HL-60/S4 (cell line): ENCODE data around the gene CELF3.

ENCODE experiments used
- in situ Hi-C: fragments of 300-500 bp; cut with MboI; formaldehyde crosslinking; loops from 2 replicates; pipeline ENCODE4 v1.14.3; 2022; ENCODE audit warnings: low sequenced_read_pairs

The CELF3 gene

DNA sequence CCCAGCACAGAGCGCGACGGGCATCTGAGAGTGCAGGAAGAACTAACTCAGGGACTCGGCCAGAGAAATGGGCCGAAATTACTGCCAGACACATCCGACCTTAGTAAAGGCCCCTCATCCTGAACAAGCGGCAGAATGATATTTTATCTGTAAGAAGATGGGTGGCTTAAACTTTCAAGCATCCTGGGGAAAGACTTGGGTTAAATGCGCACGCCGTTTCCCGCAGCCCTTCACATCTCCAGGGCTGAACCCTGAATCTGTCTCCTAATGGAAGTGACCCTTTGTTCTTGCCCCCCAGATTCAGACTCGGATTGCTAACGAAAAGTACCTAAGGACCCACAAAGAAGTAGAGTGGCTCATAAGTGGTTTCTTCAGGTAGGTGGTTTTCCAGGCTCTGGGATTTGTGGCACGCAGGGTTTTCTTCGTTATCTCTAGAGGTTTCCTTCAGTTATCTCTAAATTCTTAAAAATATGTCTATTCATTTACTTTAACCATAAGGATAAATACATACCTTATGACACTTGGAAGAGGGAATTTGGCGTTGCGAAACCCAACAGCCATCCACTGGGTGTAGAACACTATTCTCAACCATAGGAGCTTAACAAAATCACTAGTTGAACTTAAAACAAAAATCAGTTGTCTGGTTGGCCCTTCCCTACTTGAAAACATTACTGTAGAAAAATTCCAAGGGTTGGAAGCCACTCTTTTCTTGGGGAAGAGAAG is 5.3 kb upstream of the CELF3 start:
- in situ Hi-C loops, result no loop called here

DNA sequence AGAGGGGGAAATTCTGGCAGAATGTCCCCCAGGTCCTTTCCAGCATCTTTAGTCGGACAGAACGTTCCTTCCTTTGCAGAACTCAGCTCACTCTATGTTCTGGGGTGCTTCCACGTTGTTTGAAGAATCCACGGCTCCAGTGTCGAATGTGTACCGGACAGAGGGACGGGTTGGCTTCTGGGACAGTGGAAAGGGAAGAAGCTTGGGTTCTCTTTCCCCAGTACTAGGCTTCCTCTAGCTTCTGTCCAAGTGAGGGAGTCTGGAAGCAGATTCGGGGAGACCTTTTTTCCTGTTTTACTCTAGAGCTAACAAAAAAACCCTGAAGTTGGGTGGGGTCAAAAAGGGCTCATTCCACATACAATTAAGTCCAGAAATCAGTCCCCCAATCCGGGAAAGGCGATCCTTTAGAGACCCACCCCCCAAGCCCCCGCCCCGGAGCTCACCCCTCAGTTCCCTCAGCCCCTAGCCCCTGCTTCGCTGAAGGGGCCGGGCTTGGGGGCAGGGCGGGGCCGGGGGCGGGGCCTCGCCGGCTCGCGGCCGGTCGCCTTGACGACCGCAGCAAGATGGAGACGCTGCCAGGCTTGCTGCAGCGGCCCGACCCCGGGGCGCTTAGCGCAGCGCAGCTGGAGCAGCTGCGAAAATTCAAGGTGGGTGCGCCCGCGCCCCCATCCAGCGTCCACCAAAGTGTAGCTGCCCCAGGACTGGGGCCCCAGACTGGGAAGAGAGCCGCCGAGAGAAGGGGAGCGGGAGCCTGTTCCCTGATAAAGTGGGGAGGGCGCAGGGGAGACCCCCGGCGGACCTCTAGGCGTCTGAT is 4.6 kb upstream of the CELF3 start, which contains the start of gene RIIAD1:
RIIAD1 (plus strand) TSS at position 549 of the 814 bp plus-strand sequence; CDS start at position 564, 15 bp downstream.
- in situ Hi-C loops, result no loop called here

- in situ Hi-C loops, result no loop called here
Measured at GRCh38 chr1:151720554-151720953, 4.0 kb upstream of the CELF3 start.

- in situ Hi-C loops, result no loop called here
Measured at GRCh38 chr1:151720125-151720524, 3.5 kb upstream of the CELF3 start.

DNA sequence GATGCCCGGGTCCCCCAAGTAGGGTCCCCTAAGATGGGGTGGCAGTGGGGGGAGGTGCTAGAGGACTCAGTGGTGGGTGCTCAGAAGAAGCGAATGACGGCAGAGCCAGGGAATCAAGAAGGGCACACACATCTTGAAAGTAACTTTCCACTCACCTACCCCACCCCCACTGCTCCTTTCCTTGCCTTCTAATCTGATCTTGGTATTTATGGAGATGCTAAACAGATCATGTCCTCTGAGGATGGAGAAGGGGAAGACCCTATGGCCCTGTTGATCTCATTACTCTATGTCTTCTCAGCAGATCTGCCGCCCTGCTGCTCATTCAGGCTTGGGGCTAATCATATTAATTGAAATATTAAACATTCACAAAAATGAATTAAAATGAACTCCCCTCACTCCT is 2.1 kb upstream of the CELF3 start:
- in situ Hi-C loops, result no loop called here

GRCh38 chr1:151718011-151718431 is 1.4 kb upstream of the CELF3 start:
- in situ Hi-C loops, result no loop called here

- in situ Hi-C loops, result no loop called here
Measured at GRCh38 chr1:151716405-151716762, 219 bp downstream of the CELF3 start.

DNA sequence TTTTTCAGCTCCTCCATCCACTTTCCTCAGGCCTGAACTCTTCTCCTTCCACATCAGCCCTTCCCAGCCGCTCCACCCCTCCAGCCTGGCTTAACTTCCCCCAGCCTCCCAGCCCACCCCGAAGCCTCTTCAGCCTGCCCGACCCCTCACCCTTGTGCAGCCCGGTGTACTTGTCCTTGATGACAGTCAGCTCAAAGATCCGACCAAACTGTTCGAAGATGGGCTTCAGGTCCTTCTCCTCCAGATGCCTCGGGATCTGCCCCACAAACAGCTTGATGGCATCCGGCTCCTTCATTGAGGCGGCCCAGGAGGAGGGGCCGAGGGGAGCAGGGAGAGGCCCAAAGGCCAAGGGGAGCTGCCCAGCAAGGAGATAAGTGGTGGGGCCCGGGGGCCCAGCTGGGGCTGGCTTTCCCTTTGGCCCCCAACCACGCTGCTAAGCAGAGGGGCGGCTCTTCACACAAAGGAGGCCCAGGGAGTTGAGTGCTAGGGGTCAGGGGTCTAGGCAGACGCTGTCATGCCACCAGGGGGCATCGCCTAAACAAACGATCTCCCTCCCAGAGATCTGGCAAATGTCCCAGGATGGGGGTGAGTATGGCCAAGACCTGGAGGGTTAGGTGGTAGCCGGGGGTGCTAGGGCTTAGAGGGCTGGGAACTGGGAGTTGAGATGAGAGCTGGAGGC is 738 bp downstream of the CELF3 start:
- in situ Hi-C loops, result no loop called here

- in situ Hi-C loops, result no loop called here
Measured at GRCh38 chr1:151714820-151715725, 1.5 kb downstream of the CELF3 start.

DNA sequence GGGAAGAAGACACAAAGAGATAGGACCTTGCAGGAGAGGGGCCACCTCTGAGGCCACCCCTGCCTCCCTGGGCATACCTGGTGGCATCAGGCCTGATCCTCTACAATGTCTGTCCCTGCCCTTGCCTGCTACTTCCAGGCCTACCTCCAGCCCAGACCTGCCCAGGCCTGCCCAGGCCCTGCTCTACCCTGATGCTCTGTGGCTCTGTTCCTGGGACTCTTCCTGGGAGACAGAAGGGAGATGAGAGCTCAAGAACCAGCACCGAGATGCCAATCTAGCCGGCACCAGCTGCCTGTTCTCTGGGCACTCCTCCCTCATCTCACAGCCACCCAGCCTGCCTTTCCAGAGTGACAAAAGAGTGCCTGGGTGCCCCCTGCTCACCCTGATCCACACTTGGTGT is 2.7 kb downstream of the CELF3 start:
- in situ Hi-C loops, result no loop called here

- in situ Hi-C loops, result no loop called here
Measured at GRCh38 chr1:151713044-151713443, 3.6 kb downstream of the CELF3 start.

DNA sequence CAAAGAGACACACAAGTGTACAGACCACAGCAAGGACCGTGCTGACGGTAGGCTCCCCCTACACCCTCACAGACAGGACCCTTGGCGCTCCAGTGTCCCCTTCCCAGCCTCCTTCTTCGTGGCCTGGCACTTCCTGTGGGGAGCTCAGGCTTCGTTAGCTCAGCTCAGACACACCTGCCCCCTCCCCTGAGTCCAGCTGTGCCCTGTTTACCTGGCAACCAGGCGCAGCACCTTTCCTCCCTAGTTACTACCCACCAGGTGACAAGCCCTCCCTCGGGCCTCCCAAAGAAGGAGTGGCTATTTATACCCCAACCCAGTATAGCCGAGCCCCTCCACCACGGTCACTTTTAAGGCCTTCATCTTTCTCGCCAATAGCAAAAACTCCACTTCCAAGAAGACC is 4.7 kb downstream of the CELF3 start:
- in situ Hi-C loops, result no loop called here

DNA sequence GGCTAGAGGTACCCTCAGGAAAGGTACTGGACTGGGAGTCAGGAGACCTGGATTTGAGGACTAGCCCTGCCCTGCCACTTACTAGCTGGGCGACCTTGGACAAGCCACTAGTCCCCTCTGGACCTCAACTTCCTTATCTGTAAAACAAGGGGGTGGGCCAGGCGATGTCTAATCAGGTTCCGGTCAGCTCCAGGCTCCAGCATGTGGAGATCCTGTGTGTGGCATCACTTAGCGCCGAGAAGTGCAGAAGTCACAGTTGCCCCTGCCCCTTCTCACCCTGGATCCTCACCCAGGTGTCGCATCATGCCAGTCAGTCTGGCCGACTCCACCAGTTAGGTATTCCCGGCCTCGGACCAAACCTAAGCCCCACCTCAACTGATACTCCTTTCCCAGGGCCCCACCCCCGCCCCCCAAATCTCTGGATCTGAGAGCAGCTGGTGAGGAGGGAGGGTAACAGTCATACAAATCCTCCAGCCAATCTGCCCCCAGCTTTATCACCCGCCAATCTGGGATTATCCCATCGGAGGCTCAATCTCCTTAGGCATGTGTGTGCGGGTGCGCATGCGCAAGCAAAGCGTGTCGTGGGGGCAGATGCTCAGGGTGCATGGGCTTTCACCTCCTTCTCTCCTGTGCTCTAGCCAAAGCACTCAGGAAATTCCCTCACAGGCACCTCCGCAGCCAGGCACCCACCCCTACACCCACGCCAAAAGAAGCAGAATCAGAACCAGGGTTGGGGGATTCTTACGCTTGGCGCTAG is 5.4 kb downstream of the CELF3 start:
- in situ Hi-C loops, result no loop called here

DNA sequence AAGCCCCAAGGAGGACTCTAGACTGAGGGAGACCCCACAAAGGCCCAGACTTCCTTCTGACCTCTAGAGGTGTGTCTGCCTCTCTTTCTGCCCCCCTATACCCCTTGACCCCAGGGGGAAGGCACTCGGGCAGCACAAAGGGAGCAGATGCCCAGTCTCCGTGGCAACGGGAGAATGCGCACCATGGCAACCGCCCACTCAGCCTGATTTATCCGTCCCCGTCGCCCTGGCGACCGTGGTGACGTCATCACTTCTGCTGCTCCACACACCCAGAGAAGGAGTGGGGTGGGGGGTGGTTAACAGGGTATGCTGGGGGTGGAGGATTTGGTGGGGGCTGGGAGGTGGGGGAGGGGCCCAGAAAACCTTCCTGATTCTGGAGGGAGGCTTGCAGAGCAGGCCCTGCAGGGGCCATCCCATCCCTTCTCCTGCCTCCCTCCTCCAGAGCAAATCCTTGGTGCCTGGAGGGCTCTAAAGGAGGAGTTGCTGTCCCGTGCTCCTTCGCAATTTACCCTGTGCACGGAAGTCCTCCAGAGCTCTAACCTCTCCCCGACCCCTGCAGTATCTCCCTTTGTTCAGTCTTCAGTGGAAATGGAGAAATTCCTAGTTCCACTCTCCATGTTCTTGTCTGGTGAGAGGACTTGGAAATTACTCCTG is 6.3 kb downstream of the CELF3 start:
- in situ Hi-C loops, result no loop called here

GRCh38 chr1:151708891-151709290 is 7.7 kb downstream of the CELF3 start:
- in situ Hi-C loops, result no loop called here

DNA sequence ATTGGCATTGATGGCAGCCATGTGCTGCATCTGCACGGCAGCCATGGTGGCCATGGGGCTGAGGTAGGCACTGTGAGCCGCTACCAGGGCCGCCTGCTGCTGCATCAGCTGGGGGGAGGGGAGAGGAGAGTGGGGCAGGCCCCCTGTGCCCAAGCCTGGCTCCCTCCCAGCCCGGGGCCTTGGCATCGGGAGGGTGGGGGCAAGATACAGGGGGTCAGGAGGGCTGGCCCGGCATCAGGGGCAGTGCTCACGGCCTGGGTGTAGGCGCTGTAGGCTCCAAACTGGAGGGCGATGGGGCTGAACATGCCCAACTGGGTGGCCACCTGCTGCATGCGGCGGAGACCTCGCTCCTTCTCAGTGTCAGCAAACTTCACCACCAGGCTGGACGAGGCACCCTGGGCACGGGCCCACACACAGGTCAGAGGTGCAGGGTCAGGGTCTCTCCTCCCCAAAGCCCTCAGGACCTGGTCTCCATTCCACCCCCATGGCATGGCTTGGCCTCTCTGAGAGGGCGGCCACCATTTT is 9.0 kb downstream of the CELF3 start:
- in situ Hi-C loops, result no loop called here

- in situ Hi-C loops, result no loop called here
Measured at GRCh38 chr1:151706464-151707415, 9.9 kb downstream of the CELF3 start.
